Endothelial cell of umbilical vein (primary cell): ENCODE measurements around the gene F2RL3. TPM values are rescaled to one million over a fixed set of nuclear protein-coding genes. Genes with fewer than 3 reads are reported as not detected.

Experiments used
- BruUV-seq: library from RNA; stranded (reverse); fragments of 400-500 nt; replicated peaks from 2 replicates; lab custom pipeline; 2021; lab: Mats Ljungman, UMichigan
- CTCF ChIA-PET: fragments of 300-600, 350-600 bp; sonication (Branson Sonifier 250); formaldehyde crosslinking; loops from one replicate; lab custom pipeline; 2021; ENCODE audit warnings: antibody characterized with exemption, inconsistent platforms; lab: Charles Lee
- POLR2A ChIA-PET: fragments of 300-600, 350-600 bp; sonication (Branson Sonifier 250); formaldehyde crosslinking; loops from one replicate; lab custom pipeline; 2021; ENCODE audit warnings: antibody characterized with exemption, inconsistent platforms; lab: Charles Lee
- DNase-seq: peaks from one replicate; pipeline ENCODE4 v3.0.0-alpha.2; 2011; ENCODE audit warnings: low read depth, low spot score
- FAIRE-seq: peaks from 2 replicates; lab custom pipeline; 2011; peaks lifted over from hg19 to GRCh38; lab: Jason Lieb, UNC
- H2AFZ ChIP-seq: 2 replicates; pipeline ENCODE4 v1.6.0; 2012; ENCODE audit warnings: low read depth, low read length, control low read depth, inconsistent platforms
- H3K27ac ChIP-seq: 2 replicates; pipeline ENCODE4 v1.5.1; 2011; ENCODE audit warnings: low read depth, mild to moderate bottlenecking, control low read depth, low read length, moderate library complexity; ENCODE audit not compliant: insufficient read depth
- H3K27me3 ChIP-seq, 2 experiments: 2 replicates each; pipeline versions ENCODE4 v1.6.0 to v1.6.1; 2011; ENCODE audit warnings: low read length in 2 of 2, mixed read lengths in 1 of 2; ENCODE audit not compliant: control insufficient read depth in 2 of 2, insufficient read depth in 2 of 2
- H3K36me3 ChIP-seq, 2 experiments: 2 replicates in 1 of 2; 3 replicates in 1 of 2; pipeline ENCODE4 v1.5.1; 2011; ENCODE audit warnings: low read length in 2 of 2, mild to moderate bottlenecking in 1 of 2, moderate library complexity in 1 of 2; ENCODE audit not compliant: control insufficient read depth in 2 of 2, insufficient read depth in 2 of 2; ENCODE audit errors: extremely low read depth in 1 of 2
- H3K4me1 ChIP-seq: 3 replicates; pipeline ENCODE4 v1.5.1; 2011; ENCODE audit warnings: mild to moderate bottlenecking, low read length; ENCODE audit not compliant: control insufficient read depth, insufficient read depth; ENCODE audit errors: extremely low read depth
- H3K4me2 ChIP-seq: 2 replicates; pipeline ENCODE4 v1.6.1; 2011; ENCODE audit warnings: low read length, control low read depth, mixed read lengths; ENCODE audit not compliant: insufficient read depth
- H3K4me3 ChIP-seq, 3 experiments: fragments of 200-600 bp in 1 of 3; sonication (generic), shearing (Covaris generic) in 1 of 3; replicated peaks in 1 of 3; 2 replicates each; pipeline ENCODE4 v1.5.1; 2011 to 2016; ENCODE audit warnings: control low read depth in 3 of 3, low read length in 3 of 3, mild to moderate bottlenecking in 2 of 3, inconsistent platforms in 1 of 3, low read depth in 1 of 3, moderate library complexity in 1 of 3; ENCODE audit not compliant: insufficient read depth in 1 of 3
- H3K79me2 ChIP-seq: 2 replicates; pipeline ENCODE4 v1.6.0; 2012; ENCODE audit warnings: low read length, inconsistent platforms; ENCODE audit not compliant: control insufficient read depth, insufficient read depth
- H3K9ac ChIP-seq: replicated peaks from 2 replicates; pipeline ENCODE3; 2011; ENCODE audit warnings: low read length, control low read depth; ENCODE audit not compliant: insufficient read depth; ENCODE audit errors: extremely low read depth
- H3K9me1 ChIP-seq: replicated peaks from 3 replicates; pipeline ENCODE4 v1.6.0; 2011; ENCODE audit warnings: mild to moderate bottlenecking, low read length; ENCODE audit not compliant: control insufficient read depth, insufficient read depth; ENCODE audit errors: extremely low read depth
- H3K9me3 ChIP-seq: replicated peaks from 2 replicates; pipeline ENCODE4 v1.5.1; 2012; ENCODE audit warnings: low read length, inconsistent platforms; ENCODE audit not compliant: control insufficient read depth, insufficient read depth
- H4K20me1 ChIP-seq: replicated peaks from 2 replicates; pipeline ENCODE3; 2011; ENCODE audit warnings: mild to moderate bottlenecking, low read length; ENCODE audit not compliant: control insufficient read depth, insufficient read depth; ENCODE audit errors: extremely low read depth
- EZH2 ChIP-seq: IDR thresholded peaks from 2 replicates; pipeline ENCODE4 v1.6.1; 2012; ENCODE audit warnings: borderline replicate concordance, low read depth, mild to moderate bottlenecking, moderate library complexity, low read length, inconsistent platforms; ENCODE audit not compliant: severe bottlenecking
- FOS ChIP-seq: IDR thresholded peaks from 2 replicates; pipeline ENCODE4 v1.6.1; 2011; ENCODE audit warnings: mild to moderate bottlenecking, low read length, moderate library complexity, borderline replicate concordance; ENCODE audit not compliant: insufficient read depth
- JUN ChIP-seq: IDR thresholded peaks from 2 replicates; pipeline ENCODE4 v1.6.1; 2011; ENCODE audit warnings: borderline replicate concordance, low read depth; ENCODE audit not compliant: insufficient read length, insufficient read depth
- MYC ChIP-seq: IDR thresholded peaks from one replicate; pipeline ENCODE4 v1.6.1; 2011; ENCODE audit warnings: mild to moderate bottlenecking, low read depth, low read length
- dilution Hi-C: fragments of 300-500 bp; cut with MboI; formaldehyde crosslinking; loops from one replicate; pipeline ENCODE4 v1.15.0; 2019; ENCODE audit warnings: low sequenced_read_pairs; ENCODE audit not compliant: extremely low pct_ligation_motif_present
- intact Hi-C: fragments of 100-400 bp; cut with micrococcal nuclease; formaldehyde crosslinking; loops from one replicate; pipeline ENCODE4 v1.10.0; 2022
- polyA plus RNA-seq, 4 experiments: library from polyadenylated mRNA; depleted of rRNA in 3 of 4; stranded (reverse) in 3 of 4; unstranded in 1 of 4; fragments of >200 nt; gene quantifications; 2 replicates each; pipeline versions ENCODE4 v1.2.1 to v1.2.3, GENCODE V29; 2011 to 2012; ENCODE audit warnings: missing spikeins in 1 of 4
- total RNA-seq: library from RNA; stranded (reverse); gene quantifications from 2 replicates; pipeline ENCODE4 v1.2.3, GENCODE V29; 2021
- TF ChIP-seq, protein P1 (sequence below), 2 donors: IDR thresholded peaks; 1 replicate in 1 of 2; 2 replicates in 1 of 2; pipeline ENCODE4 v1.5.1; 2011; ENCODE audit warnings: low read length in 2 of 2, mild to moderate bottlenecking in 2 of 2, moderate library complexity in 2 of 2, control low read depth in 1 of 2, inconsistent platforms in 1 of 2, low read depth in 1 of 2; ENCODE audit not compliant: insufficient read depth in 1 of 2; ENCODE audit errors: extremely low read depth in 1 of 2
- TF ChIP-seq, protein P2 (sequence below): IDR thresholded peaks from 2 replicates; pipeline ENCODE4 v1.6.1; 2011; ENCODE audit not compliant: insufficient read depth, insufficient read length

F2RL3 gene
- total and polyA plus RNA-seq, 2 donors (not counting 3 experiments of a cell fraction or from before 2014, with no cell fraction given), result 1.2 to 1.7 TPM

- DNase-seq (no peak), FAIRE-seq (no peak)
- BruUV-seq, result no TSS peak
- Histone ChIP-seq H3K9ac (no peak overlapping the region), H3K36me3 (peaks cover 22 to 66% of the 10 kb centered on the region in 2 experiments), H3K79me2 (peaks cover 9% of the 10 kb centered on the region), H2AFZ (no peak overlapping the region), H3K9me3 (no peaks in the 10 kb centered on the region), H3K4me2 (no peak overlapping the region), H3K4me3 (no peak overlapping the region), H3K27ac (no peak overlapping the region), H3K4me1 (peaks cover 9% of the 10 kb centered on the region), H4K20me1 (no peaks in the 10 kb centered on the region), H3K27me3 (no peaks in the 10 kb centered on the region), H3K9me1 (no peaks in the 10 kb centered on the region)
- dilution Hi-C loops (no loop called here), intact Hi-C loops (no loop called here)
- ChIA-PET POLR2A (no interaction called here), CTCF (no interaction called here)
- TF ChIP-seq, protein P1, sequence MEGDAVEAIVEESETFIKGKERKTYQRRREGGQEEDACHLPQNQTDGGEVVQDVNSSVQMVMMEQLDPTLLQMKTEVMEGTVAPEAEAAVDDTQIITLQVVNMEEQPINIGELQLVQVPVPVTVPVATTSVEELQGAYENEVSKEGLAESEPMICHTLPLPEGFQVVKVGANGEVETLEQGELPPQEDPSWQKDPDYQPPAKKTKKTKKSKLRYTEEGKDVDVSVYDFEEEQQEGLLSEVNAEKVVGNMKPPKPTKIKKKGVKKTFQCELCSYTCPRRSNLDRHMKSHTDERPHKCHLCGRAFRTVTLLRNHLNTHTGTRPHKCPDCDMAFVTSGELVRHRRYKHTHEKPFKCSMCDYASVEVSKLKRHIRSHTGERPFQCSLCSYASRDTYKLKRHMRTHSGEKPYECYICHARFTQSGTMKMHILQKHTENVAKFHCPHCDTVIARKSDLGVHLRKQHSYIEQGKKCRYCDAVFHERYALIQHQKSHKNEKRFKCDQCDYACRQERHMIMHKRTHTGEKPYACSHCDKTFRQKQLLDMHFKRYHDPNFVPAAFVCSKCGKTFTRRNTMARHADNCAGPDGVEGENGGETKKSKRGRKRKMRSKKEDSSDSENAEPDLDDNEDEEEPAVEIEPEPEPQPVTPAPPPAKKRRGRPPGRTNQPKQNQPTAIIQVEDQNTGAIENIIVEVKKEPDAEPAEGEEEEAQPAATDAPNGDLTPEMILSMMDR (IDR thresholded peaks at IDR 0.05; ENCODE audit: extremely low read depth in 1 of 2, insufficient read depth in 1 of 2, low read depth in 1 of 2, low read length in 2 of 2), result no peak
- no peak for TF ChIP-seq EZH2
- TF ChIP-seq, protein P2, sequence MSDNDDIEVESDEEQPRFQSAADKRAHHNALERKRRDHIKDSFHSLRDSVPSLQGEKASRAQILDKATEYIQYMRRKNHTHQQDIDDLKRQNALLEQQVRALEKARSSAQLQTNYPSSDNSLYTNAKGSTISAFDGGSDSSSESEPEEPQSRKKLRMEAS, result no peak
- no peak for TF ChIP-seq FOS
- no peak for TF ChIP-seq MYC
- no peak for TF ChIP-seq JUN
Measured at GRCh38 chr19:16847430-16847829, 41.4 kb upstream of the F2RL3 start.
